Astrocyte of the hippocampus (primary cell): ENCODE data around the gene RAD9A.

Source experiments
- DNase-seq: peaks from one replicate; pipeline ENCODE4 v3.0.0; 2011; ENCODE audit warnings: low read depth, low spot score

The RAD9A gene

DNA sequence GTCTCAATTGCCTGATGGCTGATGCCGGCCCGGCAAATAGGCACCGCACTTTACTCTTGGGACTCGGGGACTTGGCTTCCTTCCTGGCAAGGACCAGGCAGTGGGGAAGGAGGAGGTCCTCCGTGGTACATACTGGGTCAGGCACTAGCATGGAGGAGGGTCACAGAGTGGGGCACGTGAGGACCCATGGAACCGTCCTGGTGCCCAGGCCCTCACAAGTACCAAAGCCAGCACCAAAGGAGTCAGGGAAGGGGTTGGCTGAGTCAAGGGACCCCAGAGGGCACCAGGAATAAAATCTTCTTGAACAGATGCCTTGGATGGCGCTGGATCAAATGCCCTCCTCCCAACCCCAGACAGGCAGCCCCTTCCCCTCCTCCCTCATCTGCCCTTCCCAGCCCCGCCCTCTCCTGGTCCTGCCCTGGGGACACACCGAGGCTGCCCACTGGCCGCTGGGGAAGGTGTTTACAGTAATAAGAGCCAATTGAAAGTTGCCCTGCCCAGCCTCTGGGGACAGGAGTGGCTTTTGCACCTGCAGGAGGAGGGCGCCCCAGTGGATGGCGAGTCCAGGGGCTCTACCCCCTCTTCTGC lies 18.1 kb downstream of the RAD9A start:
- DNase-seq, result no peak

- no peak for DNase-seq
These were observed 18.6 kb downstream of the RAD9A start for GRCh38 chr11:67410369-67410831.

DNA sequence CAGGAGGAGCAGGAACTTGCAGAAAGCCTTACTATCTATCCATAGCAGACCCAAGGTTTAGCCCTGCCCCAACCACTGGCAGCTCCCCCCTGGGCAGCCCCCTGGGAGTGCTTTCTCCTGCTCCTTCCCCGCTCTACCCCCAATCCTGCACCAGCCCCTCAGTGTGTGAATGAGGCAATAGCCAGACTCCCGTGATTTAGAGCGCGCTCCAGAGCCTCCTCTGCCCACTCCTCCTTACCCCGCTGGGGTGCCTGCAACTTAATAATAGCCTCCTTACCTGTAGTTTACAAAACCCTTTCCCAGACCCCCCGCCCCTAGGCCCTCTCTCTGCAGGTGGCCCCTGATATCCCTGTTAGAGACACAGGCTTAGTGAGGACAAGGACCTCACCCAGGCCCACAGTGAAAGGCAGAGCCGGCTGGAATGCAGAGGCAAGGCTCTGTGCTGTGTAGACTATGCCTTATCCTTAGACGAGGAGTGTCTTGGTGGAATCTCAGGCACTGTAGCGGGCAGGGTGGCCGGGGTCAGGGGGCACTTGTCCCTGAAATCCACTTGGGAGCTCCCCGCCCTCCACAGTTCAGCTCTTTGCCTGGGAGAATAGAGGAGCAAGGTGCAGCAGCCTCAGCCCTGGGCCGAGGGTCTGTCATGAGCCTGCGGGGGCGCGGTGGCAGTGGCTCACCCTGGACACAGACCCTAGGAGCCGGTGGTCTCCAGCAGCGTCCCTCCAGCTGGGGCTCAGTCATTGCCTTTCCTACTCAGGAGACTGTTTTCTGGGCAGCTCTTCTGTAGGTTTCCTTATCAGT lies 19.4 kb downstream of the RAD9A start:
- DNase-seq, result no peak

- DNase-seq, result no peak
These were observed 20.0 kb downstream of the RAD9A start for GRCh38 chr11:67411785-67412152.

DNA sequence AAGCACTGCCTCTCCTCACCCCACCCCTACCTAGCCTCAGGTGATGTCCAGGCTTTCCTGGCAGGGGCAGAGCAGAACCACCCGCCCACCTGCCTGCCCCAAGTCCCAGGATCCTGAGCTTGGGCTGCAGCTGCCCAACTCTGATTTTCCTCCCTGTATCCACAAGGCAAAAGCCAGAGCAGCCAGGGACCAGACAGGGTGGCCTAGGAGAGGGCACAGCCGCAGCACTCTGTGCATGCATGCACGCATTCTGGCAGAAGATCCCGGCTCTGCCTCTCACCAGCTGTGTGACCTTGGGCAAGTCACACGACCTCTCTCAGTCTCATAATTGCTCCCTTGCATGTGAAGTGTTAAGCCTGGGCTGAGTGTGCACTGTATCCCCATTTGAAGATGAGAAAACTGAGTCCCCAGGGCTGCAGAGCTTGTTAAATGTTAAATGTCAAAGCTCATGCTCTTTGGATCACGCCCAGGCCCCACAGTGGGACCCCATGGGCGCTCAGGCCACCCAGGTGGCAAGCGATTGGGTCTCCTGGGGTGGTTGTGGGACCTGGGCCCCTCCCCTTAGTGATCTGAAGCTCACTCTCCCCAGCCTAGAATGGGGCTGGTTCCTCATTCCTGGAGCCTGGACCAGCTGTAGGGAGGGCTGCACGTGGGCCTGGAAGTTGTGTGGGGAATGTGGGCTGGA lies 20.9 kb downstream of the RAD9A start:
- DNase-seq, result no peak

DNA sequence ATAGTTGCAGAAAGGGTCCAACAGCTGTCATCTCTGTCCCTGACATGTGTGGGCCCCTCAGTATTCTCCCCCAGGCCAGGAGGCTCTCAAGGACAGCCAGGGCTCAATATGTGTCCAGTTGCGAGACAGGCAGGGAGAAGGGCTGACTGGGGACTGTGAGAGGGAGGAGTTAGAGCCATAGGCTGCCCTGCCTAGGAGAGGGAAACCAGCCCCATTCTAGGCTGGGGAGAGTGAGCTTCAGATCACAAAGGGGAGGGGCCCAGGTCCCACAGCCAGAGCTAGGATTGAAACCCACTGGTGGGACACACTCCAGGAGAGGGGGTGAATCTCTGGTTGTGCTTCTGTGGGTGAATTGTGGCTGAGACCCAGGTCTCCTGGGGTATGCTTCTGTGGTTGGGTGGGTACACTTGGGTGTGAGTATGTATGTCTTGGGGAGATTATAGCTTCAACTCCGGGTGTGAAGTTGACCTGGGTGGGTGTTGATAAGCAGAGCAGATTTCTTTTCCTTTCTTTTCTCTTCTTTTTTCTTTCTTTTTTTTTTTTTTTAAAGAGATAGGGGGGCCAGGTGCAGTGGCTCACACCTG lies 21.6 kb downstream of the RAD9A start:
- DNase-seq, result no peak

- no peak for DNase-seq
These were observed 23.9 kb downstream of the RAD9A start, which contains the start of gene CARNS1 for GRCh38 chr11:67415501-67416304. Gene CARNS1 (plus strand): TSS chr11:67415678. CDS start chr11:67416200, 522 bp downstream.

DNA sequence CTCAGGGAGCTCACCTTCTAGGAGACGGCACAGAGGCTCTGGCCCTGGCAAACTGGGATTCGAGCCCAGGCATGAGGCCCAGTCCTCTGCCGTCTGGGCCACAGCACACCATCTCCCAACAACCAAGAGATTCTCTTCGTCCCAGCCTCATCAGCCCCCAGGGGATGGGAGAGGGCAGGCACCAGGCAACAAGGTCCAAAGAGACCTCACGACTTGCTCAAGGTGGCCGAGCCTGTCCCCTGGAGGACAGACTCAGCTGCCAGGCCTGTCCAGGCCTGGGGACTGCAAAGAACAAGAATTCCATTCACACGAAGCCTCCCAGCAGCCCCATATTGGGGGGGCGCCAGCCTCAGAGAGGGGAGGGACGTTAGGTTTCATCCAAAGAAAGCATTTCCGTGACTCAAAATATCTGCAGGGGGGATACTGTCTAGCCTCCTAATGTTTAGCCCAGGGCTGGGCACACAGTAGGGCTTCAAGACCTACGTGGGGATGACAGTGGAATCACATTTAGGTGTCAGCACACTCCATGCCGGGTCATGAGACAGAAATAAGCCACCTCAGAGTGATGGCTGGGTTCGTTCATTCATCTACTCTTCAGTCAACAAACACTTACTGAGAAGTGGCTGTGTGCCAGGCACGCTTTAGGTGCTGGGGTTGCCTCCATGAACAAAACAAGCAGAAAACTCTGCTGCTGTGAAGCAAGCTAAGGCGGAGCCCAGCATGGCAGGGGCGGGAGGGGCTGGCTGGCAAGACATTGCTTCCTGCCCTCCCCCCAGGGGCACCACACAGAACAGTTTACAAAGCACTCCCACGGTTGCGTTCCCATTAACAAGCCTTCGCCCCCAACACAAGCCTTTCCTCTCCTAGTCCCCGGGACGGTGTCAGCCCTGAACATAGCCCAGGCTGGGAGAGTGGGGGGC lies 24.9 kb downstream of the RAD9A start:
- DNase-seq, result peak; percentile 36

- DNase-seq, result no peak
These were observed 25.6 kb downstream of the RAD9A start for GRCh38 chr11:67417425-67417824.

DNA sequence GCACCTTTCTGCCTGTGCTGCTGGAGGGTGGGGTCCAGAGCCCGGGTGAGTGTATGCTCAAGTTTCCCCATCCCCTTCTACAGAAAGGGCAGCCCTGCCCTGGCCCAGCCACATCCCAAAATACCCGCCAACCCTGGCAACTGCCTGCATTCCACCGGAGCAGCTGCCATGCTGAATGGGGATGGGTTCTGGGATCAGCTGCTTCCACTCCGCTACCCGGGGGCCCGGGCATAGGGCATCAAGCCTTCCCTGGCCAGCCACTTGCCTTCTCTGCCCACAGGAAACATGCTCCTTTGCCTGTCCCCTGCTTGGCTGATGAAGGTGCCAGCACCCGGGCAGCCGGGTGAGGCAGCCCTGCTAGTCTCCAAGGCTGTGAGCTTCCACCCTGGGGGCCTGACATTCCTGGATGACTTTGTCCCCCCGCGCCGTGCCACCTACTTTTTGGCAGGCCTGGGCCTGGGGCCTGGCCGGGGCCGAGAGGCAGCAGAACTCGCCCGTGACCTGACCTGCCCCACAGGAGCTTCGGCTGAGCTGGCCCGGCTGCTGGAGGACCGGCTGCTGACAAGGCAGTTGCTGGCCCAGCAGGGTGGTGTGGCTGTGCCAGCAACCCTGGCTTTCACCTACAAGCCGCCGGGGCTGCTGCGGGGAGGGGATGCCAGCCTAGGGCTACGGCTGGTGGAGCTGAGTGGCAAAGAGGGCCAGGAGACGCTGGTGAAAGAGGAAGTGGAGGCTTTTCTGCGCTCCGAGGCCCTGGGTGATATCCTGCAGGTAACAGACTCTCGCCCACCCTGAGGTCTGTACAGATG lies 26.9 kb downstream of the RAD9A start:
- DNase-seq, result peak; percentile 30

GRCh38 chr11:67419325-67420049 lies 27.7 kb downstream of the RAD9A start:
- DNase-seq, result no peak

- no peak for DNase-seq
These were observed 28.4 kb downstream of the RAD9A start for GRCh38 chr11:67420147-67420645.

GRCh38 chr11:67420646-67421429 lies 29.1 kb downstream of the RAD9A start:
- peak; percentile 97 for DNase-seq

GRCh38 chr11:67421430-67422031 lies 29.7 kb downstream of the RAD9A start:
- DNase-seq, result no peak

- DNase-seq, result no peak
These were observed 31.1 kb downstream of the RAD9A start for GRCh38 chr11:67422891-67423290.

GRCh38 chr11:67423466-67423865 lies 31.7 kb downstream of the RAD9A start:
- DNase-seq, result no peak

GRCh38 chr11:67423891-67424613 lies 32.3 kb downstream of the RAD9A start:
- no peak for DNase-seq
